HEK293 (cell line): Measurements from ENCODE around the gene LAMC2.

ENCODE experiments used
- CTCF ChIA-PET: fragments of 350-600 bp; formaldehyde crosslinking; extraction: SDS; loops from one replicate; lab custom pipeline; 2021; ENCODE audit warnings: antibody characterized with exemption; lab: Yijun Ruan, JAX
- POLR2A ChIA-PET: fragments of 300-600 bp; formaldehyde crosslinking; extraction: SDS; loops from one replicate; lab custom pipeline; 2020; ENCODE audit warnings: antibody characterized with exemption, inconsistent platforms; lab: Yijun Ruan, JAX
- H3K27ac ChIP-seq: fragments of 200-500 bp; sonication (Bioruptor generic); 2 replicates; pipeline ENCODE4 v1.5.1; 2014; ENCODE audit warnings: low read depth, low read length, control low read depth, inconsistent platforms; ENCODE audit errors: extremely low read depth
- H3K36me3 ChIP-seq, 2 experiments: fragments of 200-500 bp in 1 of 2; sonication (Bioruptor generic) in 1 of 2; 1 replicate in 1 of 2; 2 replicates in 1 of 2; pipeline ENCODE4 v1.5.1; 2014 to 2017; ENCODE audit warnings: inconsistent platforms in 2 of 2, low read length in 2 of 2; ENCODE audit not compliant: control insufficient read depth in 2 of 2, insufficient read depth in 1 of 2
- H3K4me1 ChIP-seq: fragments of 200-500 bp; sonication (Bioruptor generic); 2 replicates; pipeline ENCODE4 v1.5.1; 2014; ENCODE audit warnings: mild to moderate bottlenecking, low read length, inconsistent platforms; ENCODE audit not compliant: control insufficient read depth, insufficient read depth
- H3K4me3 ChIP-seq: 2 replicates; pipeline ENCODE4 v1.5.1; 2011; ENCODE audit warnings: low read depth, mild to moderate bottlenecking, control low read depth, low read length, moderate library complexity
- H3K9me3 ChIP-seq: fragments of 200-500 bp; sonication (Bioruptor generic); 2 replicates; pipeline ENCODE4 v1.5.1; 2014; ENCODE audit warnings: low read depth, low read length, inconsistent platforms; ENCODE audit not compliant: control insufficient read depth, insufficient read depth
- FEZF1 ChIP-seq: fragments of 450-650 bp; formaldehyde crosslinking; IDR thresholded peaks from 2 replicates; pipeline ENCODE4 v1.5.1; 2016; ENCODE audit warnings: missing biosample characterization, missing genetic modification characterization
- OSR2 ChIP-seq: fragments of 450-650 bp; formaldehyde crosslinking; IDR thresholded peaks from 2 replicates; pipeline ENCODE4 v1.5.1; 2016; ENCODE audit warnings: missing biosample characterization, missing genetic modification characterization
- SALL2 ChIP-seq: fragments of 450-650 bp; formaldehyde crosslinking; IDR thresholded peaks from 2 replicates; pipeline ENCODE4 v1.5.0; 2017; ENCODE audit warnings: missing biosample characterization, mild to moderate bottlenecking, missing genetic modification characterization, borderline replicate concordance
- SCRT1 ChIP-seq: fragments of 450-650 bp; formaldehyde crosslinking; IDR thresholded peaks from 2 replicates; pipeline ENCODE4 v1.5.1; 2016; ENCODE audit warnings: missing biosample characterization, missing genetic modification characterization, borderline replicate concordance
- TCF7L2 ChIP-seq: IDR thresholded peaks from 2 replicates; pipeline ENCODE4 v1.6.1; 2011; ENCODE audit warnings: low read depth, mild to moderate bottlenecking, inconsistent platforms, low read length, moderate library complexity, borderline replicate concordance
- YY1 ChIP-seq: fragments of 450-650 bp; formaldehyde crosslinking; IDR thresholded peaks from 2 replicates; pipeline ENCODE4 v1.5.1; 2018; ENCODE audit warnings: missing biosample characterization, missing genetic modification characterization
- ZBTB44 ChIP-seq: fragments of 450-650 bp; IDR thresholded peaks from 2 replicates; pipeline ENCODE4 v1.5.1; 2018; ENCODE audit warnings: missing biosample characterization, mild to moderate bottlenecking, missing genetic modification characterization
- ZBTB48 ChIP-seq: fragments of 450-650 bp; formaldehyde crosslinking; IDR thresholded peaks from 2 replicates; pipeline ENCODE4 v1.5.1; 2016; ENCODE audit warnings: missing biosample characterization, missing genetic modification characterization
- ZBTB8A ChIP-seq: fragments of 450-650 bp; formaldehyde crosslinking; IDR thresholded peaks from 2 replicates; pipeline ENCODE4 v1.5.1; 2016; ENCODE audit warnings: missing biosample characterization, missing genetic modification characterization
- ZEB2 ChIP-seq: fragments of 450-650 bp; formaldehyde crosslinking; IDR thresholded peaks from 2 replicates; pipeline ENCODE4 v1.5.1; 2016; ENCODE audit warnings: missing biosample characterization, missing genetic modification characterization
- ZNF114 ChIP-seq: fragments of 450-650 bp; formaldehyde crosslinking; IDR thresholded peaks from 2 replicates; pipeline ENCODE4 v1.5.0; 2017; ENCODE audit warnings: missing biosample characterization, missing genetic modification characterization
- ZNF174 ChIP-seq: fragments of 450-650 bp; formaldehyde crosslinking; IDR thresholded peaks from 2 replicates; pipeline ENCODE4 v1.5.0; 2017; ENCODE audit warnings: missing biosample characterization, mild to moderate bottlenecking, missing genetic modification characterization
- ZNF175 ChIP-seq: fragments of 450-650 bp; formaldehyde crosslinking; IDR thresholded peaks from 2 replicates; pipeline ENCODE4 v1.5.1; 2016; ENCODE audit warnings: missing biosample characterization, missing genetic modification characterization
- ZNF391 ChIP-seq: fragments of 450-650 bp; formaldehyde crosslinking; IDR thresholded peaks from 2 replicates; pipeline ENCODE4 v1.5.1; 2016; ENCODE audit warnings: low read depth, missing biosample characterization, missing genetic modification characterization, borderline replicate concordance
- ZNF416 ChIP-seq: fragments of 450-650 bp; formaldehyde crosslinking; IDR thresholded peaks from 2 replicates; pipeline ENCODE4 v1.5.1; 2016; ENCODE audit warnings: missing biosample characterization, missing genetic modification characterization
- ZNF423 ChIP-seq: fragments of 450-650 bp; formaldehyde crosslinking; IDR thresholded peaks from 2 replicates; pipeline ENCODE4 v1.5.1; 2016; ENCODE audit warnings: missing biosample characterization, missing genetic modification characterization
- ZNF501 ChIP-seq: fragments of 450-650 bp; formaldehyde crosslinking; IDR thresholded peaks from 2 replicates; pipeline ENCODE4 v1.5.1; 2016; ENCODE audit warnings: missing biosample characterization, missing genetic modification characterization
- ZNF514 ChIP-seq: fragments of 450-650 bp; formaldehyde crosslinking; IDR thresholded peaks from 2 replicates; pipeline ENCODE4 v1.5.1; 2016; ENCODE audit warnings: missing biosample characterization, missing genetic modification characterization
- ZNF521 ChIP-seq: fragments of 450-650 bp; formaldehyde crosslinking; IDR thresholded peaks from 2 replicates; pipeline ENCODE4 v1.5.1; 2017; ENCODE audit warnings: missing biosample characterization, mild to moderate bottlenecking, missing genetic modification characterization
- ZNF529 ChIP-seq: fragments of 450-650 bp; formaldehyde crosslinking; IDR thresholded peaks from 2 replicates; pipeline ENCODE4 v1.5.1; 2017; ENCODE audit warnings: missing genetic modification characterization, missing biosample characterization; ENCODE audit not compliant: insufficient replicate concordance
- ZNF558 ChIP-seq: fragments of 450-650 bp; formaldehyde crosslinking; IDR thresholded peaks from 2 replicates; pipeline ENCODE4 v1.5.1; 2016; ENCODE audit warnings: missing biosample characterization, missing genetic modification characterization
- ZNF596 ChIP-seq: fragments of 450-650 bp; IDR thresholded peaks from 2 replicates; pipeline ENCODE4 v1.5.0; 2018; ENCODE audit warnings: missing biosample characterization, mild to moderate bottlenecking, missing genetic modification characterization, moderate library complexity
- ZNF600 ChIP-seq: fragments of 450-650 bp; formaldehyde crosslinking; IDR thresholded peaks from 2 replicates; pipeline ENCODE4 v1.5.1; 2016; ENCODE audit warnings: missing biosample characterization, missing genetic modification characterization
- ZNF654 ChIP-seq: fragments of 450-650 bp; formaldehyde crosslinking; IDR thresholded peaks from 2 replicates; pipeline ENCODE4 v1.5.1; 2016; ENCODE audit warnings: low read depth, missing biosample characterization, missing genetic modification characterization
- ZNF660 ChIP-seq: fragments of 450-650 bp; IDR thresholded peaks from 2 replicates; pipeline ENCODE4 v1.5.1; 2018; ENCODE audit warnings: missing biosample characterization, mild to moderate bottlenecking, missing genetic modification characterization
- ZNF701 ChIP-seq: fragments of 450-650 bp; formaldehyde crosslinking; IDR thresholded peaks from 2 replicates; pipeline ENCODE4 v1.5.1; 2016; ENCODE audit warnings: missing biosample characterization, missing genetic modification characterization
- ZNF777 ChIP-seq: fragments of 450-650 bp; formaldehyde crosslinking; IDR thresholded peaks from 2 replicates; pipeline ENCODE4 v1.5.1; 2017; ENCODE audit warnings: missing biosample characterization, missing genetic modification characterization, borderline replicate concordance
- ZNF791 ChIP-seq: fragments of 450-650 bp; formaldehyde crosslinking; IDR thresholded peaks from 2 replicates; pipeline ENCODE4 v1.5.1; 2016; ENCODE audit warnings: missing biosample characterization, missing genetic modification characterization
- ZNF792 ChIP-seq: fragments of 450-650 bp; formaldehyde crosslinking; IDR thresholded peaks from 2 replicates; pipeline ENCODE4 v1.5.1; 2016; ENCODE audit warnings: missing biosample characterization, missing genetic modification characterization
- ZSCAN5A ChIP-seq: fragments of 450-650 bp; formaldehyde crosslinking; IDR thresholded peaks from 2 replicates; pipeline ENCODE4 v1.5.1; 2016; ENCODE audit warnings: missing biosample characterization, missing genetic modification characterization
- TF ChIP-seq, protein P1 (sequence below): fragments of 450-650 bp; formaldehyde crosslinking; IDR thresholded peaks from 2 replicates; pipeline ENCODE4 v1.5.1; 2016; ENCODE audit warnings: missing biosample characterization, missing genetic modification characterization

Gene LAMC2

GRCh38 chr1:183226963-183227362 lies 40.9 kb downstream of the LAMC2 start:
- ChIA-PET CTCF (interaction anchor here (0.6 to 12.6 kb wide), 13 partner anchors 9 to 604 kb away, joined by 3 to 135 read pairs (median 7); no protein-coding TSS in a partner anchor), POLR2A (no interaction called here)
- Histone ChIP-seq H3K27ac (no peak overlapping the region), H3K9me3 (no peaks in the 10 kb centered on the region), H3K4me1 (no peaks in the 10 kb centered on the region)
- no peak for TF ChIP-seq ZNF114 (tag by site-specific recombination)
- no peak for TF ChIP-seq ZNF701 (tag by site-specific recombination)
- 0 out of 2 replicates have a peak, but pooled peaks have one; percentile 32 for TF ChIP-seq ZEB2 (tag by site-specific recombination)
- TF ChIP-seq ZBTB48 (tag by site-specific recombination), result no peak
- TF ChIP-seq TCF7L2, result peak; percentile 60; the same call in 1 of the 2 replicates
- no peak for TF ChIP-seq ZNF391
- TF ChIP-seq ZNF529 (tag by site-specific recombination), result no peak
- no peak for TF ChIP-seq ZNF423 (tag by site-specific recombination)
- no peak for TF ChIP-seq ZNF174 (tag by site-specific recombination)
- TF ChIP-seq OSR2 (tag by site-specific recombination), result no peak
- TF ChIP-seq, all 188 proteins: peak for 2
- Histone ChIP-seq H3K36me3 (no peaks in the 10 kb centered on the region), H3K4me3 (no peak overlapping the region)

DNA sequence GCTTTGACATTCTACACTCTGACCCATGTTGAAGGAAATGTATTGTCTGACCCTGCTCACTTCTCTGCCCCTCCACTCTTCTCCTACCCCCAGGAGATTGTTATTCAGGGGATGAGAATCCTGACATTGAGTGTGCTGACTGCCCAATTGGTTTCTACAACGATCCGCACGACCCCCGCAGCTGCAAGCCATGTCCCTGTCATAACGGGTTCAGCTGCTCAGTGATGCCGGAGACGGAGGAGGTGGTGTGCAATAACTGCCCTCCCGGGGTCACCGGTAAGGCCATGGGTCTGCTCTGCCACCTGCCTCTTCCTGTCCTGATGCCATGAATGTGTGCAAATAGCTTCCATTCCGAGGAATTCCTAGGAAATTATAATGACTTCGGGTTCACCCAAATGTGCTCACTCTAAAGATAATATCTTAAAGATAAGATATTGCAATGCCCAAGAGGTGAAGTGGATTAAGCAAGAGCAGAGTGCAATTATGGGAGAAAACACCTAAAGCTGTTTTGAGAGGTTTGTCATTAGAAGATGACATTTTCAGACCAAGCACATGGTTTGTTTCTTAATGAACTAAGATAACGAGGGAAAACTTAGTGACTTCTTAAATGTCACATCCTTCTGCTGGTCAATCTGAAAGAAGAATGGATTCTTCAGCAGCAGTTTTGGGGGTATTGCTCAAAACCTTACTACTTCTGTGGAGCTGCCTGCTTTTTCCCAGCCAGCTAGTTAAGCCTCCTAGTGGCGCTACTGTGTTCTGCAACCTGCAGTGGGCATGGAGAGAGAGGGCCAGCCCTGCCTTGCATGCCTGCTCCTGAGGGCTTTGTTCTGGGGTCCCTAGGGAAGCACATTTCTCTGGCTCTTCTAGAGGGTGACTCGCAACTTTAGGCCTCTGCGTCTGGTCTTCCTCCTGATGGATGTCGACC lies 41.6 kb downstream of the LAMC2 start:
- no peaks in the 10 kb centered on the region for H3K4me1 ChIP-seq
- ChIA-PET POLR2A (interaction anchor here (1.0 to 1.6 kb wide), 2 partner anchors 22 to 70 kb away, joined by 3 to 6 read pairs; no protein-coding TSS in a partner anchor), CTCF (interaction anchor here (0.5 to 12.6 kb wide), 29 partner anchors 10 to 1685 kb away, joined by 3 to 135 read pairs (median 4); no protein-coding TSS in a partner anchor)
- no peaks in the 10 kb centered on the region for H3K9me3 ChIP-seq
- no peak overlapping the region for H3K4me3 ChIP-seq
- no peak overlapping the region for H3K27ac ChIP-seq
- H3K36me3 ChIP-seq, result no peaks in the 10 kb centered on the region
- TF ChIP-seq ZNF600 (tag by site-specific recombination) (no peak), YY1 (tag by site-specific recombination) (no peak), ZNF416 (no peak), ZNF175 (tag by site-specific recombination) (no peak), ZNF792 (tag by site-specific recombination) (no peak), ZNF791 (tag by site-specific recombination) (no peak), ZNF660 (tag by site-specific recombination) (peak; percentile 41; the same call in 1 of the 2 replicates), SALL2 (no peak), ZSCAN5A (tag by site-specific recombination) (no peak), ZNF501 (tag by site-specific recombination) (no peak), ZBTB8A (tag by site-specific recombination) (no peak), FEZF1 (tag by site-specific recombination) (no peak), ZNF596 (tag by site-specific recombination) (no peak), ZNF654 (peak; percentile 50; the same call in 1 of the 2 replicates), ZNF777 (no peak), ZNF514 (tag by site-specific recombination) (no peak), ZNF521 (no peak), ZNF558 (tag by site-specific recombination) (no peak), SCRT1 (no peak), ZBTB44 (tag by site-specific recombination) (0 out of 2 replicates have a peak, but pooled peaks have one; percentile 29)
- TF ChIP-seq, protein P1, sequence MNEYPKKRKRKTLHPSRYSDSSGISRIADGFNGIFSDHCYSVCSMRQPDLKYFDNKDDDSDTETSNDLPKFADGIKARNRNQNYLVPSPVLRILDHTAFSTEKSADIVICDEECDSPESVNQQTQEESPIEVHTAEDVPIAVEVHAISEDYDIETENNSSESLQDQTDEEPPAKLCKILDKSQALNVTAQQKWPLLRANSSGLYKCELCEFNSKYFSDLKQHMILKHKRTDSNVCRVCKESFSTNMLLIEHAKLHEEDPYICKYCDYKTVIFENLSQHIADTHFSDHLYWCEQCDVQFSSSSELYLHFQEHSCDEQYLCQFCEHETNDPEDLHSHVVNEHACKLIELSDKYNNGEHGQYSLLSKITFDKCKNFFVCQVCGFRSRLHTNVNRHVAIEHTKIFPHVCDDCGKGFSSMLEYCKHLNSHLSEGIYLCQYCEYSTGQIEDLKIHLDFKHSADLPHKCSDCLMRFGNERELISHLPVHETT (tag by site-specific recombination), result no peak
